HG03108 (cell line): ENCODE results near the gene KRT1.

Experiments
- ATAC-seq: cut with Tn5 transposase; IDR thresholded peaks from one replicate; pipeline ENCODE4 v1.9.1; 2021; ENCODE audit warnings: moderate library complexity; ENCODE audit not compliant: unreplicated experiment

Gene KRT1

GRCh38 chr12:52643233-52644077 lies 36.8 kb downstream of the KRT1 start:
- no peak for ATAC-seq

DNA sequence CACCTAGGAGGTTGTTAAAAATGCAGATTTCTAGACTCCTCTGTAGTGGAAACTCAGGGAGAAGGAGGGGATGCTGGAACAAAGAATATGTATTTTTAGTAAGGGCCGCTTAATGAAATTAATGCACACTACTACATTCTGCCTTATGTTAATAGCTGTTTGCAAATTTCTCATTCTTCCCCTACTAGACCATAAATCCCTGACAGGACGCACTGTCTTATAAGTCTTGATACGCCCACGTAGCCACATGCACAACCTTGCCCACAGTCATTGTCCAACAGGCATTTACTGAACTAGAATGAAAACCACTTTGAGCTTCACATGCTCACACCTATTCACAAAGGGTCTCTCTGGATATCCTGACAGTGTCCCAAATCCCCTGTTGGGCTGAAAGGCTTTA lies 38.7 kb downstream of the KRT1 start:
- no peak for ATAC-seq

- ATAC-seq = no peak
Measured at GRCh38 chr12:52637299-52637698, 42.9 kb downstream of the KRT1 start.

DNA sequence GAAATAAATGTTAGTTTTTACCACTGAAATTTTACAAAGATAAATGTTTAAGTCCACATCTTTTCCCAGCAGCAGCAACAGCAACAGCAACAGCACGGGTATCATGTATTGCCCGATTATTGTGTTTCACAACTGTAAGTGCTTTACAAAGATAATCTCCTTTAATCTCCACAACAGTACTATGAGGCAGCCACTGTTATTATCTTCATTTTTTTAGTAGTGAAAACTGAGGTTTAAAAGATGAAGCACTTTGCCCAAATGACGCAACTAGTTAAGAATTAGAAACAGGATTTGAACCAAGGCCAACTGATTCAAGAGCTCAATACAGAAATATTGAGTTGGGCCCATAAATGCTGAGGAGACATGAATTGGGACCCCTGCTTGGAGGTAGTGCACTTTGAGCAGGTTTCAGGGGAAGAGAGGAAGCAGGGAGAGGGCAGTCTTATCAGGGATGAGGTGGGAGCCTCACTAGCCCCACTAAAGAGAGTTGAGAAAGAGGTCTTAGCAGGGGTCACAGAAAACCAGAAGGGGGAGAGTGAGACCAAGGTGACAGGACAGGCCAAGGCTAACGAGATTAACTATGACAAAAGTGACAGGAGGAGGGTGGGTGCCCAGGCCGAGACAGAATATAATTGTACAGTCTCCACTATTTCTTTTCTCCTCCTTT lies 43.5 kb downstream of the KRT1 start:
- ATAC-seq = no peak

DNA sequence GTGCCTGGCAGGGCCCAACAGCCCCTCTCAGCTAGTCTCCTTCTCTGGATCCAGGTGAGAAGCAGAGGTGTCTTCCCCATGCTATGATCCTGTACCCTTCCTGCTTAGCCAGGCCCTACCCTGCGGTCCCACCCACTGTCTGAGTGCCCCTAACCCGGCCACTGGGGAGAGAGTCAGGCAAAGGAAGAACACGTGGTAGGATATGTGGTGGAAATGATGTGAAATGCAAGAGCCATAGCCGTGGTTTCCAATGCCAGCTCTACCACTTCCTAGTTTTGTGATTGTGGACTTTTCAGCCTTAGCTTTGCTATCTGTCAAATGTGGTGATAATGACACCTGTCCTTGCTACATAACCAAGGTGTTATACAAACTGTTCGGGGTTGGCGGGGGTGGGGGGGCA lies 44.0 kb downstream of the KRT1 start:
- no peak for ATAC-seq

DNA sequence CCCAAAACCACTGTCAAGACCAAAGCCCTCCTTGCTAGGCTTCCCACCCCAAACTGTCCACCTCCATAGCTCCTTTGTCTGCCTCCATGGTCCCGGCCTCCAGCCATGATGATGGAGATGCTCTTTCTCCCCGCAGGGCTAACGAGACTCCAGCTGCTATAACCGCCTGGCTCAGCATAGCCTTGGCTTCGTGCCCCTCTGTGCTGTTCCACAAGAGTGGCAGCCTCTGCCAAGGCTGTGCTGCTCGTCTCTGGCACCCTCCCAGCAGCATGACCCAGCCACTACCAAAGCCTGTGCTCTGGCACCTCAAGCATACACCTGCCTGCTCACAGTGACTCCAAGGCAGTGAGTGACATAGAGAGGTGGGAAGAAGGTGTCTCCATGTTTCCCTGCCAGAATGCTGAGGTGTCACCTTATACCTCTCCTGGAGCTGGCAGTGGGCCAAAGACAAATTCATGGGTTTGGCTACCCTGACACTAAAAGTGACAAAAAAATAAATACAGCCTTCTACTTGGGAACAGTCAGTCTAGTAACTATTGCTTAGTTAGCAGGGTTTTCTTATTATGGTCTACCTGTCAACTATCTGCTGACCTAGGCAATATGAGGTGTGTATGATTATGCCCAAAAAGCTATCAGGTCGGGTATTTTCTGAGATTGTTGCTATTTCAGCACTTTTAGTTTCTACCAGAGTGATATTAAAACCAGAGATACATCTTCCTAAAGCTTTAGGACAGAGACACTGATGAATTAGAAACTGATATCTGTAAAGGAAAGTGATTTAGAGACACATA lies 45.7 kb downstream of the KRT1 start:
- no peak for ATAC-seq

GRCh38 chr12:52633383-52633782 lies 46.8 kb downstream of the KRT1 start:
- no peak for ATAC-seq

DNA sequence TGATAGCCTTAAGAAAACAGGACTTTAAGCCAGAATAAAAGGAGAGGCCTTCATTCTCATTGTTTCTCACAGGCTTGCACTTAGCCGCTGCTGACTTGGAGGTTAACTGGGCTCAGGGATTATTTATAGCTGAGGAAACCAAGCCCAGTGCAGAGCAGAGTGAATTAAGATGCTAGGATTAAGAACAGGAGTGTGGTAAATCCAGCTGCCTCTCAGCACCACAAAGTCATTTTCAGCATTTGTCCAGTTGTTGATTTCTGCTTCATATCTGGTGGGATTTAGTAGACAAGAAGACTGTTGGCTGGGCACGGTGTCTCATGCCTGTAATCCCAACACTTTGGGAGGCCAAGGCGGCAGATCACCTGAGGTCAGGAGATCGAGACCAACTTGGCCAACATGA lies 47.6 kb downstream of the KRT1 start:
- no peak for ATAC-seq

DNA sequence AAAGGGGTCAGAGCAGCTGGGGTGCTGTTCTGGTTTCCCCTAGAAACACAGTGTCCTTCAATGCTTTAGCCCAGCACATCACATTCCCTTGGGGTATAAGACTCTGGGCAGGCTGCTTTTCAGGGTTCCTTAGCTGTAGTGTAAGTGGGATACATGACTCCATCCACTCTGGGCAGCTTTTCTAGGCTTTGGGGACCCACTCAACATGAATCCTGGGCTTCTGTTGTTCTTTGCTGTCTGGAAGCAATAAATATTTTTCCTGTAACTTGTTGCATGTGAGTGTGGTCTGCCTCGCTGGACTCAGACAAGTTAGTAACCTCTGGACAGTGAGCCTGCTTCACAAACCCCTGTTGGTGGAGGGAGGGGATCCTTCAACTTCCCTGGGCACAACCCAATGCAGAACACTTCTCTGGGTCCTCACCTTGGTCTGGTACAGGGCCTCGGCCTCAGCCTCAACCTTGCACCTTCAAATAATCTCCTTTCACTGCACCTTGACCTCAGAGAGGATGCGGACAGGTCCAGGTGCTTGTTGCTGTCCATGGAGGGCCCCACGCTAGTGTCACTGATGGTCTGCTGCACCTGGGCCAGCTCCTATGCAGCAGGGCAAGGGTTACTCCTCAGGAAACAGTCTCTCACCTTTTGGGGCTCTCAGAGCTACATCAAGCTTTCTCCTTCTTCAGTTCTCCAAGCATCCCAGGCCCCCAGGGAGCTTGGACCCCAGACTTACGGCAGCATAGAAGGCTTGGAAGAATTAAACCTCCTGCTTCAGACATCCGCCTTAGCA lies 48.3 kb downstream of the KRT1 start:
- no peak for ATAC-seq

DNA sequence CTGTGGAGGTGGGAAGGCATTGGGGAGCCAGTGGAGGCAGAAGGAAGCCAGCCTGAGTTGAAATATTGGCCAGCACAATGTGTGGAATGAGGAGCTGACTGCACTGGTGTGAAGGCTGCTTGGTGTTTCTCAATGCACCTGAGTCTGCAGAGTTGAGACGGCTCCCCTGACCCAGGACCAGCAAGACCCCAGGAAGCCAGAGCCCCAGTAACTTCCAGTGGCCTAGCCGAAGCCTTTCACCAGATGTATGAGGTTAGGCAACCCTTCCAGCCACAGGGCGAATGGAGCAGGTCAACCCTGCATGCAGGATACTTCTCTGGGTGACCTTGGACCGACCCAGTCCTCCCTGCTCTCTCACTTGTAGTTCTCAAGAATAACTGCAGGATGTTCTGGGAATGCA lies 48.9 kb downstream of the KRT1 start:
- ATAC-seq = no peak

GRCh38 chr12:52630599-52631200 lies 49.5 kb downstream of the KRT1 start:
- ATAC-seq = no peak

DNA sequence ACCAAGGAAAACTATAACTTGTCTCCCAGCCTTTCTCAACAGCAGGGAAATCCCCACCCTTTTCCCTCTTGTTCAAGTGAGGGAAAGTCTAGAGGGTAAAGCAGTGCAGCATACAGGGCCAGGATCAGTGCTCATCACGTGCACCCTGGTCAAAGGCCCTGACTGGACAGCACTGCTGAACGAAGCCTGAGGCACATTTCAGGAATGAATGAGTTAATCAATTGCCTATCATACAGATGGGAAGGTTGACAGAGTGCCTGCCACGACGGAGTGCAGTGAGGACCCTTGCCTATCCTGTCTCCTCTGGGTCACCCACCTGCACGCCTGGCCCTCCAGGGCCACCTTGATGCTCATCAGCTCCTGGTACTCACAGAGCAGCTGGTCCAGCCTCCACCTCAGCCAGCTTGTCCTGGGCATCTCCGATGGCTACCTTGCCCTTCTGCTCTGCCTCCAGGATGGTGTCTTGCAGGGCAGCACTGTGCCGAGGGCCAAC lies 50.2 kb downstream of the KRT1 start:
- ATAC-seq = no peak

DNA sequence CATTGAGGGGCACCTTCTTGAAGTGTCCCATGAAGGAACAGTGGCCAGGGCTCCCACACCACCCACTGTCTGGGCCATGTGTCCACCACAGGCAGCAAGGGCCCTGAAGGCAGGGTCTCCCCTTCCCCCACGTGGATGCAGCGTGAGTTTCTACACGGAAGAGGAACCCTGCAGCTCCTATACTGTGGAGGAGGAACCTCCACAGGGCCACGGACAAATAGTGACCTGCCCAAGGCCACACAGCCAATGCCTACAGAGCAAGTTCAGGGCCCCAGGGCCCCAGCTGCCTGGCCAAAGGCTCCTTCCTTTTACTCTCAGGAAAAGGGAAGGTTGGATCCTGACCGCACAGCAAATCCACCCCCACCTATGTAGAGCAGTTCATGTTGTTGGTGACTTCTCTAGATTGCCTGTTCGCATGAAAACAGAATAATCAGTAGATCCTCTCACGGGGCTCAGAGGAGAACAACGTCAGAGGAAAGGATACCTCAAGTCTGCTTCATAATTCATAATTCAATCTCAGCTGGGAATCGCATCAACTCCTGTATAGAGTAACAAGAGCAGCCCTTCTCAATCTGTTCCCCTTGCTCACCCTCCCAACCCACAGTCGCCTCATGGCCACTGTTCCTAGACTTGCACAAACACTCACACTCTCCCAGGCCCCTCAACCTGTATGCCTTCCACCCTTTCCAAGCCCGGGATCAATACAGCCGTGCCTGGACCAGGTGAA lies 50.8 kb downstream of the KRT1 start:
- no peak for ATAC-seq

GRCh38 chr12:52628841-52629240 lies 51.4 kb downstream of the KRT1 start:
- no peak for ATAC-seq

DNA sequence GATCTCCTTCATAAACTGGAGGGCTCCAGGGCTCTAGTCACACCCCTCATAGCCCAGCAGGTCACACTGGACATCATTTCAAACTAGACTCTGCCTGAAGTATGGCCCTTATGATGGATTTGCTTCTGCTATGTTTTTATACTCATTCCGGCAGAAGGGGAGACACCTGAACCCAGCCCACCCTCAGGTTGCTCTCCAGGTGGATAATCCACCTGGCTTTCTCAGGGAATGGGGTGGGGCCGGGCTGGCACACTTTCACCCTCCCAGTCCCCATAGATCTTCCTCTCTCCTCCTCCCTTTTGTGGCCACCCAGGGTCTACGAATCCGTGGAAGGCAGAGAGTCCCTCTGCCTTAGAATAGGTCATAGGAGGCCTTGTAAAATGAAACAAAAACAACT lies 52.1 kb downstream of the KRT1 start:
- ATAC-seq = no peak

GRCh38 chr12:52627395-52628110 lies 52.7 kb downstream of the KRT1 start:
- ATAC-seq = no peak
